Stomach (tissue), 4 donors: ENCODE results near the gene H2BK1.

ENCODE experiments used
- EP300 ChIP-seq: sonication (generic); formaldehyde crosslinking; IDR thresholded peaks from one replicate; pipeline ENCODE4 v1.6.1; 2017; ENCODE audit warnings: antibody characterized with exemption
- POLR2A ChIP-seq, 4 donors: fragments of 450-650 bp; IDR thresholded peaks; one replicate each; pipeline ENCODE4 v1.6.1; 2016; ENCODE audit warnings: antibody characterized with exemption in 4 of 4, control low read depth in 2 of 4, mild to moderate bottlenecking in 1 of 4, moderate library complexity in 1 of 4
- POLR2AphosphoS5 ChIP-seq, 3 donors: sonication (generic); formaldehyde crosslinking; IDR thresholded peaks; one replicate each; pipeline ENCODE4 v1.6.1; 2016; ENCODE audit warnings: antibody characterized with exemption in 3 of 3
- TF ChIP-seq, protein P1 (sequence below), 7 experiments: fragments of 450-650 bp in 4 of 7; fragments of 200-600 bp in 3 of 7; sonication (generic) in 3 of 7; IDR thresholded peaks; one replicate each; pipeline ENCODE4 v1.5.1; 2016 to 2019; ENCODE audit warnings: antibody characterized with exemption in 7 of 7, control low read depth in 2 of 7, mild to moderate bottlenecking in 1 of 7

DNA sequence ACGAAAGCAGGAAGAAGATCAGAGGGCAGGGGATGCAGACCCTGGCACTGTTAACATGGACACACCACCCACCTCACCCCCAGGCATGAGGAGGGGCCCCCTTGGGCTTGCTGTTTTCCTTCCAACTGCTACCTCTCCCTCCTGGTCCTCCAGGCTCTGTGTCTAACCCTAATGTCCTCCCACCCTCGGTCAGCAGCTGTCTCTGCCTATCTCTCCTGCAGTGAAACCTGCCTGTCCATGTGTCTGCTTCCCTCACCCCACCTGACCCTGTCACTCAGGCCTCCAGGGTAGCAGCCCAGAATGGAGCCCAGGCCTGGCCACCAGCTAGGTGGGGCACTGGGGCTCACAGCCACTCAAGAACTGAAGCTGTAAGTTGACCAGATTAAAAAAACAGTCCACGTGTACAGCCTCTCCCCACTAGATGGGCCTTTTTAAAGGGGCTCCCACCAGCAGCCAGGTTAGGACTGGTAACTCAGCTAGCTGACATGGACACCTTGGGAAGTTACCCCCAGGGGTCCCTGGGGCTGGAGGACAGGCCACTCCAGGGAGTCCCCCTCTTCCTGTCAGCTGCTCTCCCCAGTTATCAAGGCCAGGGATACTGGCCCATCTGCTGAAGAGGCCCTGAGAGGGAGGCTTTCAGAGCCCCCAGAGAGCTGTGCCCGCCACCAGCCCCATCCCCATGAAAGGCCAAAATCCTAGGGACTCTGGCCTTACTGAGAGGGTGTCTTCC, 36.7 kb upstream of the H2BK1 start:
- TF ChIP-seq POLR2AphosphoS5 (IDR thresholded peaks at IDR 0.05) (no peak), EP300 (no peak), POLR2A (IDR thresholded peaks at IDR 0.05) (no peak)
- TF ChIP-seq, protein P1, sequence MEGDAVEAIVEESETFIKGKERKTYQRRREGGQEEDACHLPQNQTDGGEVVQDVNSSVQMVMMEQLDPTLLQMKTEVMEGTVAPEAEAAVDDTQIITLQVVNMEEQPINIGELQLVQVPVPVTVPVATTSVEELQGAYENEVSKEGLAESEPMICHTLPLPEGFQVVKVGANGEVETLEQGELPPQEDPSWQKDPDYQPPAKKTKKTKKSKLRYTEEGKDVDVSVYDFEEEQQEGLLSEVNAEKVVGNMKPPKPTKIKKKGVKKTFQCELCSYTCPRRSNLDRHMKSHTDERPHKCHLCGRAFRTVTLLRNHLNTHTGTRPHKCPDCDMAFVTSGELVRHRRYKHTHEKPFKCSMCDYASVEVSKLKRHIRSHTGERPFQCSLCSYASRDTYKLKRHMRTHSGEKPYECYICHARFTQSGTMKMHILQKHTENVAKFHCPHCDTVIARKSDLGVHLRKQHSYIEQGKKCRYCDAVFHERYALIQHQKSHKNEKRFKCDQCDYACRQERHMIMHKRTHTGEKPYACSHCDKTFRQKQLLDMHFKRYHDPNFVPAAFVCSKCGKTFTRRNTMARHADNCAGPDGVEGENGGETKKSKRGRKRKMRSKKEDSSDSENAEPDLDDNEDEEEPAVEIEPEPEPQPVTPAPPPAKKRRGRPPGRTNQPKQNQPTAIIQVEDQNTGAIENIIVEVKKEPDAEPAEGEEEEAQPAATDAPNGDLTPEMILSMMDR (IDR thresholded peaks at IDR 0.05), result no peak
